Ovary (tissue), 9 donors: ENCODE results near the gene CBX2. TPM values are rescaled to one million over a fixed set of nuclear protein-coding genes. Genes with fewer than 3 reads are reported as not detected.

Experiments
- DNase-seq, 5 donors: peaks; one replicate each; pipeline ENCODE4 v3.0.0-alpha.2; 2019 to 2020
- H3K27ac ChIP-seq, 2 donors: fragments of 200-600 bp; one replicate each; pipeline versions ENCODE4 v1.5.1 to v1.8.0; 2019 to 2022
- H3K27me3 ChIP-seq: fragments of 200-600 bp; one replicate; pipeline ENCODE4 v1.8.0; 2022
- H3K36me3 ChIP-seq: fragments of 200-600 bp; sonication (generic); one replicate; pipeline ENCODE4 v1.5.1; 2019
- H3K4me1 ChIP-seq: one replicate; pipeline ENCODE4 v1.8.1; 2013; ENCODE audit warnings: mild to moderate bottlenecking, moderate library complexity; ENCODE audit not compliant: insufficient read depth
- H3K4me3 ChIP-seq: fragments of 200-600 bp; sonication (generic); one replicate; pipeline ENCODE4 v1.5.1; 2017
- H3K9me3 ChIP-seq, 2 donors: fragments of 200-600 bp in 1 of 2; sonication (generic) in 1 of 2; one replicate each; pipeline versions ENCODE4 v1.5.1 to v1.8.1; 2013 to 2019; ENCODE audit warnings: mild to moderate bottlenecking in 1 of 2, moderate library complexity in 1 of 2
- EP300 ChIP-seq: sonication (generic); formaldehyde crosslinking; IDR thresholded peaks from one replicate; pipeline ENCODE4 v1.6.1; 2017; ENCODE audit warnings: antibody characterized with exemption
- POLR2A ChIP-seq: fragments of 450-650 bp; IDR thresholded peaks from one replicate; pipeline ENCODE4 v1.6.1; 2017; ENCODE audit warnings: antibody characterized with exemption, mild to moderate bottlenecking, moderate library complexity
- WGBS, 3 donors: extraction: QIAGEN DNeasy Blood & Tissue Kit in 1 of 3; methylation state at CpG; one replicate each; pipeline versions ENCODE4 v1.1.5 to v1.1.7; 2013 to 2017; 5-methylcytosine and 5-hydroxymethylcytosine counted together
- intact Hi-C, 4 donors: fragments of 100-400 bp; cut with DNase I; formaldehyde crosslinking; loops; one replicate each; pipeline versions ENCODE4 v1.11.0 to v1.15.1; 2022 to 2023
- polyA plus RNA-seq, 2 donors: library from polyadenylated mRNA; stranded (reverse); fragments of 200-250 nt in 1 of 2; fragments of 350-450 nt in 1 of 2; fragmentation: Illumina TruSeq in 1 of 2; extraction: RNeasy Lipid Tissue Mini Kit (QIAGEN cat#74804) in 1 of 2; gene quantifications; one replicate each; pipeline ENCODE4 v1.2.3, GENCODE V29; 2013 to 2014
- total RNA-seq, 7 donors: library from RNA; depleted of rRNA in 2 of 7; stranded (reverse); fragments of >200 nt in 2 of 7; fragmentation: NEBNext Ultra II Directional in 3 of 7; extraction: Animal tissue kit (Norgen Biotek cat#: 25700) in 3 of 7; gene quantifications; one replicate each; pipeline versions ENCODE4 v1.1.0 to v1.2.4, GENCODE V29; 2016 to 2023
- TF ChIP-seq, protein P1 (sequence below), 3 donors: fragments of 450-650 bp in 2 of 3; fragments of 200-600 bp in 1 of 3; IDR thresholded peaks; one replicate each; pipeline versions ENCODE4 v1.5.1 to v1.8.0; 2016 to 2022; ENCODE audit warnings: antibody characterized with exemption in 3 of 3, mild to moderate bottlenecking in 1 of 3
- donor health status: DM: no; HTN: no; CAD: no; lungs with moderate emphysema.
- donor health status: DM: no; HTN: no; CAD: no.
- donor health status: Bipolar disorder and iron deficiency.
- donor health status: DM: yes; HTN: yes; CAD: no.
- donor health status: DM: no; HTN: no; CAD: no.
- donor health status: DM: yes; HTN: yes; CAD: no.

Gene CBX2
- total and polyA plus RNA-seq, 9 donors, result 0.92 to 5.7 (median 4.7) TPM

DNA sequence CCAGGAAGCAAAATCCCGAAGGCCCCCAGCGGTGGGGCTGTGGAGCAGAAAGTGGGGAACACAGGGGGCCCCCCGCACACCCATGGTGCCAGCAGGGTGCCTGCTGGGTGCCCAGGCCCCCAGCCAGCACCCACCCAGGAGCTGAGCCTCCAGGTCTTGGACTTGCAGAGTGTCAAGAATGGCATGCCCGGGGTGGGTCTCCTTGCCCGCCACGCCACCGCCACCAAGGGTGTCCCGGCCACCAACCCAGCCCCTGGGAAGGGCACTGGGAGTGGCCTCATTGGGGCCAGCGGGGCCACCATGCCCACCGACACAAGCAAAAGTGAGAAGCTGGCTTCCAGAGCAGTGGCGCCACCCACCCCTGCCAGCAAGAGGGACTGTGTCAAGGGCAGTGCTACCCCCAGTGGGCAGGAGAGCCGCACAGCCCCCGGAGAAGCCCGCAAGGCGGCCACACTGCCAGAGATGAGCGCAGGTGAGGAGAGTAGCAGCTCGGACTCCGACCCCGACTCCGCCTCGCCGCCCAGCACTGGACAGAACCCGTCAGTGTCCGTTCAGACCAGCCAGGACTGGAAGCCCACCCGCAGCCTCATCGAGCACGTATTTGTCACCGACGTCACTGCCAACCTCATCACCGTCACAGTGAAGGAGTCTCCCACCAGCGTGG lies 6.5 kb downstream of the CBX2 start:
- intact Hi-C loops, result loop anchor here in 1 of 4 donors (10.0 kb wide), 1 partner anchor 130 kb away; no protein-coding TSS in a partner anchor
- Histone ChIP-seq H3K4me3 (no peak overlapping the region), H3K4me1 (no peaks in the 10 kb centered on the region), H3K9me3 (no peaks in the 10 kb centered on the region), H3K27ac (no peak overlapping the region), H3K36me3 (no peaks in the 10 kb centered on the region), H3K27me3 (no peaks in the 10 kb centered on the region)
- no peak for TF ChIP-seq EP300
- no peak for TF ChIP-seq POLR2A
- TF ChIP-seq, protein P1, sequence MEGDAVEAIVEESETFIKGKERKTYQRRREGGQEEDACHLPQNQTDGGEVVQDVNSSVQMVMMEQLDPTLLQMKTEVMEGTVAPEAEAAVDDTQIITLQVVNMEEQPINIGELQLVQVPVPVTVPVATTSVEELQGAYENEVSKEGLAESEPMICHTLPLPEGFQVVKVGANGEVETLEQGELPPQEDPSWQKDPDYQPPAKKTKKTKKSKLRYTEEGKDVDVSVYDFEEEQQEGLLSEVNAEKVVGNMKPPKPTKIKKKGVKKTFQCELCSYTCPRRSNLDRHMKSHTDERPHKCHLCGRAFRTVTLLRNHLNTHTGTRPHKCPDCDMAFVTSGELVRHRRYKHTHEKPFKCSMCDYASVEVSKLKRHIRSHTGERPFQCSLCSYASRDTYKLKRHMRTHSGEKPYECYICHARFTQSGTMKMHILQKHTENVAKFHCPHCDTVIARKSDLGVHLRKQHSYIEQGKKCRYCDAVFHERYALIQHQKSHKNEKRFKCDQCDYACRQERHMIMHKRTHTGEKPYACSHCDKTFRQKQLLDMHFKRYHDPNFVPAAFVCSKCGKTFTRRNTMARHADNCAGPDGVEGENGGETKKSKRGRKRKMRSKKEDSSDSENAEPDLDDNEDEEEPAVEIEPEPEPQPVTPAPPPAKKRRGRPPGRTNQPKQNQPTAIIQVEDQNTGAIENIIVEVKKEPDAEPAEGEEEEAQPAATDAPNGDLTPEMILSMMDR (IDR thresholded peaks at IDR 0.05), result no peak
- DNase-seq, result peak in 1 of 5 donors; percentile 34
- WGBS, 3 donors, result 94 to 95% (median 95%) methylated on average over 31 of the region's 31 CpGs

DNA sequence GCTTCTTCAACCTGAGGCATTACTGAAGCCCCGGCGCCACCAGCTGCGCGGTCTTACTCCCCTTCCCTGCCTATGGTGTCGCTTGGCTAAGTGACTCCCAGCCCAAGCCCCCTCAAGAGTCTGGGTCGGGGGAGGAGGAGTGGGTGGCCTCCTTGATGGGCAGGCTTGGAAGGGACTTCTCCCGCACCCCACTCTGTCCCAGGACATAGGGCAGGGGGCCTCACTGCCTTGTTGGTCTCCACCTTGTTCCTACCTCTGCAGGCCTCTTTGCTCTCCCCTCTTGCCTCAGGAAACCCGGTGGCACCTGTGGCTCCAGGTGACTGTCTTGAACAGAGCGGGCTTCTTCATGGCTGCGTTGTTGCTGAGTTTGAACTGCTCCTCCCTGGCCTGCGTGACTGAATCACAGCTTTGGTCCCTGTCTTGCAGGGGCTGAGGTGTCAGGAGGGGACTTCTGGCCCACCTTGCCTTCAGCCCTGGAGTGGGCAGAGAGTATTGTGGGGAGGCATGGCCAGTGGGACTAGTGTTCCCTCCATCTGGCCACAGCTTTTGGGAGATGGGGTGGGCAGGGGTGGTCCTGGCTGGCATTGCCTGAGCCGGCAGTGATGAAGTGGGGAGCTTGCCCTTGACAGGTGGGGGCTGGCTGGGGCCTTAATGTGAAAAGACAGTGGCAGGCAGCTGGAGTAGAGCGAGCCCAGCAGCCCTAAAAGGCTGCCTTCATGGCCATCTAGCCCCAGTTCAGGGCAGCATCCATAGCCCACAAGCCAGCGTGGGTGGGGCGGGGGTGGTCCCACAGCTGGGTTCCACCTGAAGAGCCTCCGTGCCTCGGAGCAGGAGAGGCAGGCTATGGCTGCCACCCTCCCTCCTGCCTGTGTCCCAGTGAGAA lies 7.3 kb downstream of the CBX2 start:
- H3K4me1 ChIP-seq, result peaks cover 3% of the 10 kb centered on the region
- WGBS, 3 donors, result 93 to 96% (median 94%) methylated on average over 17 of the region's 17 CpGs
- H3K4me3 ChIP-seq, result no peak overlapping the region
- no peaks in the 10 kb centered on the region for H3K36me3 ChIP-seq
- peak in 1 of 5 donors; percentile 25 for DNase-seq
- no peak for TF ChIP-seq EP300
- TF ChIP-seq, protein P1 (IDR thresholded peaks at IDR 0.05), result no peak
- no peak for TF ChIP-seq POLR2A
- no peaks in the 10 kb centered on the region for H3K9me3 ChIP-seq
- H3K27me3 ChIP-seq, result no peaks in the 10 kb centered on the region
- intact Hi-C loops, result loop anchor here in 1 of 4 donors (10.0 kb wide), 1 partner anchor 130 kb away; no protein-coding TSS in a partner anchor
- no peak overlapping the region for H3K27ac ChIP-seq

DNA sequence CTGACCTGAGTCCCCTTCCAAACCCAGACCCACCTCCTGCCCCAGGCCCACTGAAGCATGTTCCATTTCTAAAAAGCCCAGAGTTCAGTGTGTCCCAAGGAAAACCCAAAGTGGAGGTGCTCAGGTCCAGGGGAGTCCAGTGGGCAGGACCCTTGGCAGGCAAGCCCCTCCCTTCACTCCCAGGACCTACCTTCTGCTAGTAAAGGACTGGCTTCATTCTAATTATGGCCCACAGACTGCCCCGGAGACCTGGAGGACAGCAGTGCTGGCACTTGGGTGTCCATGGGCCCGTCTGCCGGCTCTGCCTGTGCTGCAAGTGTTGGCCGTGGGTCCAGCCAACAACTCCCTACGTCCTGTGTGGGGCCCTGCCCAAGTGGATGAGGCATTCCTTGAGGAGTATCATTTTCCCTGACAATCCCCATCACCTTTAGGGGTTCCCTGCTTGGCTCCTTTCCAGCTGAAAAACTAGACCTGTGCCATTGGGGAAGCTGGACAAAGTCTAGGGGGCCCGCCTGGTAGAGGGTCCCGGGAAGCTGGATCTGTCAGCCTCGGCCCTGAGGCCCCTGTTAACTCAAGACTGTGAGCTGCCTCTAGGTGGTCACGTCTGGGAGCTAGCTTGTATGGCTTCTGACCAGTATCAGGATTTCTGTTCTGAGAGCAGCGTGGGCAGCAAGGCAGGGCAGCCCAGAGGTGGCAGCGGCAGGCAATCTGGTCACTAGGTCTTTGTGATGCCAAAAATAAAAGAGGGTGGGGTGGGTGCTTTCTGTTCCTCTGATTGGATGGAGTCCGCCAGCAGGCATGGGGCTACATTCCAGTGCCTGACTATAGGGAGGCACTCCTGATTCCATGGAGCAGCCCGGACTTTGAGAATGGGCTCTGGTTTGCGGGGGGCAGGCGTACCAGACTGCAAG lies 8.2 kb downstream of the CBX2 start:
- H3K36me3 ChIP-seq, result no peaks in the 10 kb centered on the region
- TF ChIP-seq, protein P1 (IDR thresholded peaks at IDR 0.05), result no peak
- TF ChIP-seq EP300 (no peak), POLR2A (no peak)
- no peak overlapping the region for H3K4me3 ChIP-seq
- intact Hi-C loops, result loop anchor here in 1 of 4 donors (10.0 kb wide), 1 partner anchor 129 kb away; no protein-coding TSS in a partner anchor
- no peak overlapping the region for H3K27ac ChIP-seq
- peaks cover 8% of the 10 kb centered on the region for H3K27me3 ChIP-seq
- H3K9me3 ChIP-seq, result no peaks in the 10 kb centered on the region
- peaks cover 5% of the 10 kb centered on the region for H3K4me1 ChIP-seq
- WGBS, 3 donors, result 84 to 91% (median 88%) methylated on average over 13 to 15 of the region's 15 CpGs
- peak in 1 of 5 donors; percentile 26 for DNase-seq
